ENCODE results near the gene BCL2L12. TPM values are rescaled to one million over a fixed set of nuclear protein-coding genes. Genes with fewer than 3 reads are reported as not detected.

Gene BCL2L12
- total RNA-seq, 4 donors from 2014 or later: 4.2 to 9.9 (median 6.0) TPM

- Histone ChIP-seq H3K27me3 (peaks cover 0 to 6% (median 0%) of the 10 kb centered on the region in 4 donors), H3K27ac (replicated peaks in 1 of 4) (no peak overlapping the region), H3K4me3 (no peak overlapping the region), H3K9me3 (no peaks in the 10 kb centered on the region), H3K4me1 (no peaks in the 10 kb centered on the region), H3K36me3 (no peaks in the 10 kb centered on the region)
- DNase-seq (ENCODE audit: extremely low spot score): no peak
- TF ChIP-seq POLR2AphosphoS5 (IDR thresholded peaks at IDR 0.05): no peak
- no peak for TF ChIP-seq EP300 (IDR thresholded peaks at IDR 0.05)
- no peak for TF ChIP-seq POLR2A (IDR thresholded peaks at IDR 0.05; ENCODE audit: low read depth)
- TF ChIP-seq CTCF (IDR thresholded peaks at IDR 0.05): no peak
- 66% methylated on average over 9 of the region's 11 CpGs for WGBS
- intact Hi-C loops (cut with DNase I): no loop called here
These were observed 34.8 kb downstream of the BCL2L12 start for GRCh38 chr19:49700563-49700962.

GRCh38 chr19:49701271-49701786, 35.6 kb downstream of the BCL2L12 start:
- DNase-seq (ENCODE audit: extremely low spot score): no peak
- intact Hi-C loops (cut with DNase I): no loop called here
- TF ChIP-seq POLR2AphosphoS5 (IDR thresholded peaks at IDR 0.05) (no peak), POLR2A (IDR thresholded peaks at IDR 0.05; ENCODE audit: low read depth) (no peak), EP300 (IDR thresholded peaks at IDR 0.05) (no peak), CTCF (IDR thresholded peaks at IDR 0.05) (no peak)
- Histone ChIP-seq H3K9me3 (no peaks in the 10 kb centered on the region), H3K27ac (replicated peaks in 1 of 4) (no peak overlapping the region), H3K27me3 (peaks cover 0 to 6% (median 0%) of the 10 kb centered on the region in 4 donors), H3K4me3 (no peak overlapping the region), H3K4me1 (no peaks in the 10 kb centered on the region), H3K36me3 (peaks cover 0 to 3% (median 0%) of the 10 kb centered on the region in 4 donors)
- 69% methylated on average over 38 of the region's 40 CpGs for WGBS

- 94% methylated on average over 18 of the region's 22 CpGs for WGBS
- H3K9me3 ChIP-seq: no peaks in the 10 kb centered on the region
- no peak for DNase-seq (ENCODE audit: extremely low spot score)
- no peaks in the 10 kb centered on the region for H3K4me1 ChIP-seq
- H3K36me3 ChIP-seq: peaks cover 0 to 3% (median 0%) of the 10 kb centered on the region in 4 donors
- no peak overlapping the region for H3K27ac ChIP-seq (replicated peaks in 1 of 4)
- H3K4me3 ChIP-seq: no peak overlapping the region
- H3K27me3 ChIP-seq: peaks cover 0 to 6% (median 0%) of the 10 kb centered on the region in 4 donors
- intact Hi-C loops (cut with DNase I): no loop called here
- no peak for TF ChIP-seq CTCF (IDR thresholded peaks at IDR 0.05)
- no peak for TF ChIP-seq EP300 (IDR thresholded peaks at IDR 0.05)
- TF ChIP-seq POLR2A (IDR thresholded peaks at IDR 0.05; ENCODE audit: low read depth): no peak
- TF ChIP-seq POLR2AphosphoS5 (IDR thresholded peaks at IDR 0.05): no peak
These were observed 39.3 kb downstream of the BCL2L12 start for GRCh38 chr19:49704888-49705642.

- Histone ChIP-seq H3K9me3 (no peaks in the 10 kb centered on the region), H3K27ac (replicated peaks in 1 of 4) (no peak overlapping the region), H3K4me1 (no peaks in the 10 kb centered on the region), H3K36me3 (peaks cover 0 to 3% (median 0%) of the 10 kb centered on the region in 4 donors), H3K4me3 (no peak overlapping the region), H3K27me3 (peaks cover 0 to 6% (median 0%) of the 10 kb centered on the region in 4 donors)
- no peak for TF ChIP-seq POLR2AphosphoS5 (IDR thresholded peaks at IDR 0.05)
- TF ChIP-seq CTCF (IDR thresholded peaks at IDR 0.05): no peak
- no peak for TF ChIP-seq POLR2A (IDR thresholded peaks at IDR 0.05; ENCODE audit: low read depth)
- no peak for TF ChIP-seq EP300 (IDR thresholded peaks at IDR 0.05)
- no peak for DNase-seq (ENCODE audit: extremely low spot score)
- WGBS: 89% methylated on average over 14 of the region's 16 CpGs
- intact Hi-C loops (cut with DNase I): no loop called here
These were observed 40.2 kb downstream of the BCL2L12 start for GRCh38 chr19:49705919-49706318.
